KMS-11 (cell line): ENCODE results near the gene BMP8A.

Experiments
- H2AFZ ChIP-seq: fragments of 200-600 bp; sonication (generic); 2 replicates; pipeline ENCODE4 v1.6.1; 2016; ENCODE audit warnings: antibody characterized with exemption, mixed run types, low read depth
- H3K27ac ChIP-seq: fragments of 200-600 bp; sonication (generic); 2 replicates; pipeline ENCODE4 v1.6.1; 2016; ENCODE audit warnings: mild to moderate bottlenecking, mixed run types
- H3K27me3 ChIP-seq: fragments of 200-600 bp; sonication (generic); 2 replicates; pipeline ENCODE4 v1.6.1; 2017; ENCODE audit warnings: mild to moderate bottlenecking, low read depth, mixed run types, moderate library complexity; ENCODE audit not compliant: insufficient read depth
- H3K36me3 ChIP-seq: fragments of 200-600 bp; sonication (generic); 2 replicates; pipeline ENCODE4 v1.6.1; 2017; ENCODE audit warnings: mild to moderate bottlenecking, mixed run types; ENCODE audit not compliant: insufficient read depth
- H3K4me1 ChIP-seq: fragments of 200-600 bp; sonication (generic); 2 replicates; pipeline ENCODE4 v1.6.1; 2016; ENCODE audit warnings: mild to moderate bottlenecking, low read depth, mixed run types; ENCODE audit not compliant: poor library complexity, severe bottlenecking
- H3K4me2 ChIP-seq: fragments of 200-600 bp; sonication (generic); 2 replicates; pipeline ENCODE4 v1.7.0; 2016; ENCODE audit warnings: mild to moderate bottlenecking, mixed run types
- H3K4me3 ChIP-seq: fragments of 200-600 bp; sonication (generic); IDR thresholded peaks from 2 replicates; pipeline ENCODE4 v1.6.1; 2017; ENCODE audit warnings: low read depth, low read length, mixed read lengths; ENCODE audit not compliant: insufficient read depth
- H3K79me2 ChIP-seq: fragments of 200-600 bp; sonication (generic); 2 replicates; pipeline ENCODE4 v1.6.1; 2016; ENCODE audit warnings: low read depth, mixed run types; ENCODE audit not compliant: insufficient read depth
- H3K9ac ChIP-seq: fragments of 200-600 bp; sonication (generic); 2 replicates; pipeline ENCODE4 v1.6.1; 2016; ENCODE audit warnings: mild to moderate bottlenecking, mixed run types
- H4K20me1 ChIP-seq: fragments of 200-600 bp; sonication (generic); 2 replicates; pipeline ENCODE4 v1.6.1; 2016; ENCODE audit warnings: mild to moderate bottlenecking, mixed run types; ENCODE audit not compliant: insufficient read depth
- TF ChIP-seq, protein P1 (sequence below): fragments of 200-600 bp; sonication (generic); conservative IDR thresholded peaks from 2 replicates; pipeline ENCODE4 v1.6.1; 2017; ENCODE audit warnings: low read depth, mild to moderate bottlenecking, antibody characterized with exemption, low read length, moderate library complexity, mixed read lengths

BMP8A gene

GRCh38 chr1:39562886-39563285, 71.5 kb downstream of the BMP8A start:
- Histone ChIP-seq H3K9ac (no peak overlapping the region), H3K4me1 (peaks cover 6% of the 10 kb centered on the region), H3K27ac (no peak overlapping the region), H3K79me2 (no peaks in the 10 kb centered on the region), H3K4me3 (no peak overlapping the region), H3K36me3 (peaks cover 35% of the 10 kb centered on the region), H2AFZ (no peak overlapping the region), H3K27me3 (no peaks in the 10 kb centered on the region), H3K4me2 (no peak overlapping the region), H4K20me1 (peaks cover 11% of the 10 kb centered on the region; the same call in 1 of the 2 replicates)
- TF ChIP-seq, protein P1, sequence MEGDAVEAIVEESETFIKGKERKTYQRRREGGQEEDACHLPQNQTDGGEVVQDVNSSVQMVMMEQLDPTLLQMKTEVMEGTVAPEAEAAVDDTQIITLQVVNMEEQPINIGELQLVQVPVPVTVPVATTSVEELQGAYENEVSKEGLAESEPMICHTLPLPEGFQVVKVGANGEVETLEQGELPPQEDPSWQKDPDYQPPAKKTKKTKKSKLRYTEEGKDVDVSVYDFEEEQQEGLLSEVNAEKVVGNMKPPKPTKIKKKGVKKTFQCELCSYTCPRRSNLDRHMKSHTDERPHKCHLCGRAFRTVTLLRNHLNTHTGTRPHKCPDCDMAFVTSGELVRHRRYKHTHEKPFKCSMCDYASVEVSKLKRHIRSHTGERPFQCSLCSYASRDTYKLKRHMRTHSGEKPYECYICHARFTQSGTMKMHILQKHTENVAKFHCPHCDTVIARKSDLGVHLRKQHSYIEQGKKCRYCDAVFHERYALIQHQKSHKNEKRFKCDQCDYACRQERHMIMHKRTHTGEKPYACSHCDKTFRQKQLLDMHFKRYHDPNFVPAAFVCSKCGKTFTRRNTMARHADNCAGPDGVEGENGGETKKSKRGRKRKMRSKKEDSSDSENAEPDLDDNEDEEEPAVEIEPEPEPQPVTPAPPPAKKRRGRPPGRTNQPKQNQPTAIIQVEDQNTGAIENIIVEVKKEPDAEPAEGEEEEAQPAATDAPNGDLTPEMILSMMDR: no peak

DNA sequence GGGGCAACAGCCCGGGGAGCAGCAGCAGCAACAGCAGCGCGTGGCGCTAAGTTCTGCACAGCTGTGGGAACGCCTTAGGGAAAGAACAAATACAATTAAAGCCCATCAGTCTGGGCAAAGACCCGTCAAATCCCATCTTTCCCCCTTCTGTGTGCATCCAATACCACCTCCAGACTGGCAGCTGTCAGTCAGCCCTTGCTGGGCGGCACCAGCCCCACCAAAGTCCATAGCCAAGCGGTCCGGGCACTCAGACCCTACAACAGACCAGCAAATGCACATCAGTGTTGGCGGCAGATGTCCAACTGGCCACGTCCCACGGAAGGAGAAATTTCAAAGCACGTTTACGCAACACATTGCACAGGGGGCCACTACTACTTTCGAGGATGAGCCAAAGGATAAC, 72.2 kb downstream of the BMP8A start:
- Histone ChIP-seq H3K4me2 (no peak overlapping the region), H3K9ac (no peak overlapping the region), H3K4me3 (no peak overlapping the region), H3K36me3 (peaks cover 42% of the 10 kb centered on the region), H3K27me3 (no peaks in the 10 kb centered on the region), H3K4me1 (peaks cover 12% of the 10 kb centered on the region), H3K79me2 (peaks cover 5% of the 10 kb centered on the region; the same call in 1 of the 2 replicates), H2AFZ (no peak overlapping the region), H4K20me1 (peaks cover 11% of the 10 kb centered on the region; the same call in 1 of the 2 replicates), H3K27ac (no peak overlapping the region)
- TF ChIP-seq, protein P1: no peak

GRCh38 chr1:39564340-39564739, 72.9 kb downstream of the BMP8A start:
- TF ChIP-seq, protein P1: no peak
- Histone ChIP-seq H3K36me3 (peaks cover 49% of the 10 kb centered on the region), H3K27ac (no peak overlapping the region), H3K4me2 (no peak overlapping the region), H3K4me1 (peaks cover 19% of the 10 kb centered on the region), H3K9ac (no peak overlapping the region), H2AFZ (no peak overlapping the region), H3K79me2 (peaks cover 12% of the 10 kb centered on the region; the same call in 1 of the 2 replicates), H3K27me3 (no peaks in the 10 kb centered on the region), H4K20me1 (peaks cover 11% of the 10 kb centered on the region; the same call in 1 of the 2 replicates), H3K4me3 (no peak overlapping the region)

DNA sequence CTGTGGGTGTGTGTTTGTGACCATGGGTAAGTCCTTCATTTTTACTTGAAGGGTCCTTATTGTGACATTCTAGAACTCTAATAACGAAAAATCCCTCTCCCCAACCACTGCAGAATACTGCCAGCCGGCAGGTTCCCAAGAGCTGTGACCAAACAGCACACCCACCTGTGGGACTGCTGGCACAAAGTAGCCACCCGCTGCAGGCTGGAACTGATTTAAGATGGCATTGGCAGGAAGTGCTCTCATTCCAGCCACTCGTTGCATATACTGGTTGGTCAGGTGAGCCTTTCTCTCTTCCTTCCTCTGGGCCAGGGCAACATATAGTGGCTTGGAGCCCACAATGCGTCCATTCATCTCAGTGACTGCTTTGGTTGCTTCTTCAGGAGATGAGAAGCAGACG, 73.5 kb downstream of the BMP8A start:
- TF ChIP-seq, protein P1: no peak
- H4K20me1 ChIP-seq: peaks cover 11% of the 10 kb centered on the region; the same call in 1 of the 2 replicates
- no peaks in the 10 kb centered on the region for H3K27me3 ChIP-seq
- H3K4me1 ChIP-seq: peaks cover 25% of the 10 kb centered on the region
- peaks cover 18% of the 10 kb centered on the region; the same call in 1 of the 2 replicates for H3K79me2 ChIP-seq
- no peak overlapping the region for H2AFZ ChIP-seq
- H3K36me3 ChIP-seq: peaks cover 49% of the 10 kb centered on the region
- no peak overlapping the region for H3K27ac ChIP-seq
- no peak overlapping the region for H3K4me2 ChIP-seq
- H3K4me3 ChIP-seq: no peak overlapping the region
- H3K9ac ChIP-seq: no peak overlapping the region
